ENCODE measurements around the gene TARM1.

- TF ChIP-seq ZBTB21 (tag by site-specific recombination; IDR thresholded peaks at IDR 0.05) (no peak), YY1 (tag by site-specific recombination; IDR thresholded peaks at IDR 0.05) (no peak)
These were observed 42.5 kb upstream of the TARM1 start for GRCh38 chr19:54123682-54124081.

Data from HEK293 (cell line).